Umbilical cord (tissue), 2 donors: ENCODE results near the gene WNK2. TPM values are rescaled to one million over a fixed set of nuclear protein-coding genes. Genes with fewer than 3 reads are reported as not detected.

ENCODE experiments used
- DNase-seq: peaks from one replicate; pipeline ENCODE4 v3.0.0-alpha.2; 2015; ENCODE audit warnings: low spot score
- total RNA-seq: library from RNA; depleted of rRNA; stranded (reverse); fragments of >200 nt; gene quantifications from one replicate; pipeline ENCODE4 v1.2.3, GENCODE V29; 2014; ENCODE audit warnings: low replicate concordance; ENCODE audit not compliant: insufficient read depth

Gene WNK2
- total RNA-seq, 1 donor from 2014 or later, result 10.4 TPM

DNA sequence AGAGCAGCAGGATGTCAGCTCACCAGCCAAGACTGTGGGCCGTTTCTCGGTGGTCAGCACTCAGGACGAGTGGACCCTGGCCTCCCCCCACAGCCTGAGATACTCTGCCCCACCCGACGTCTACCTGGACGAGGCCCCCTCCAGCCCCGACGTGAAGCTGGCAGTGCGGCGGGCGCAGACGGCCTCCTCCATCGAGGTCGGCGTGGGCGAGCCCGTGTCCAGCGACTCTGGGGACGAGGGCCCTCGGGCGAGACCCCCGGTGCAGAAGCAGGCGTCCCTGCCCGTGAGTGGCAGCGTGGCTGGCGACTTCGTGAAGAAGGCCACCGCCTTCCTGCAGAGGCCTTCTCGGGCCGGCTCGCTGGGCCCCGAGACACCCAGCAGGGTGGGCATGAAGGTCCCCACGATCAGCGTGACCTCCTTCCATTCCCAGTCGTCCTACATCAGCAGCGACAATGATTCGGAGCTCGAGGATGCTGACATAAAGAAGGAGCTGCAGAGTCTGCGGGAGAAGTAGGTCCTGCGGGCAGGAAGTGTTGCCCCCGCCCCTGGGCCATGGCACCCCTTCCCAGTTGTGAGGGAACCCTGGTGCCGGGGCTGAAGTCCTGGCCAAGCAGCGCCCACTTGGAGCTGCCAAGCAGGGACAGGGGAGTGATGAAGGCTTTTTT, 108.9 kb downstream of the WNK2 start:
- no peak for DNase-seq

DNA sequence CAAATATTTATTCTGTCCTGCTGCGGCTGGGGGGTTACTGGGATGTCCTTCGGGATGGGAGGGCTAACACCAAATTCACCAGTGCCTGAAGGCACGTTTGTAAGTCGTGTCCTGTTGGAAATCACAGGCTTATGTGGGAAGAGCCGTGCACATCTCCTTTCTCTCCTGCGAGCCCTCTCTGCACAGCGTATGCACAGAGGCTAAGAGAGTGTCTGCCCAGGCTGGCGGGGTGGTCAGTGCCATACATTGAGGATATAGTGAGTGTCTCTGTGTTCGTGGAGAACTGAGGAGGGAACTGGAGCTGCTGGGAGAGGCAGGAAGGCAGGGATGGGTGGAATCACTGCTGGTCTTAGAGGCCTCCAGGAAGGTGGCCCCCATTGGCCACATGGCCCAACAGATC, 110.1 kb downstream of the WNK2 start:
- no peak for DNase-seq

DNA sequence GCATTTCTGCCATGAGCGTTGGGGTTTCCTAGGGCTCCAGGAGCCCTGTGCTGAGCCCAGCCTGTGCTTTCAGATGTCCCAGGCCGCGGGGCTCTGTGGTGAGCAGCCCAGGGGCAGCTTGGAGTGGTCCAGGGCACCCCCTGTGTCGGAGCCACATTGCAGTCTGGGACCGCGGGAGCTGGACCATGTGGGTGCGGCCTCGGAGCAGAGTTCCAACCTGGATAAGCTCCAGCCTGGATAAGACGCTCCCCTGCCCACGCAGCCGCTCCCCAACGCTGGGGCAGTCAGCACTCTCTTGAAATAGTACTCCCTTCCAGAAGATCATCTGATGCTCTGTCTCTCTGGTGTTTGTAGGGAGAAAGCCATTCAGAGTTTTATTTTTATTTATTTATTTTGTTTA, 111.1 kb downstream of the WNK2 start:
- DNase-seq, result peak; percentile 15

DNA sequence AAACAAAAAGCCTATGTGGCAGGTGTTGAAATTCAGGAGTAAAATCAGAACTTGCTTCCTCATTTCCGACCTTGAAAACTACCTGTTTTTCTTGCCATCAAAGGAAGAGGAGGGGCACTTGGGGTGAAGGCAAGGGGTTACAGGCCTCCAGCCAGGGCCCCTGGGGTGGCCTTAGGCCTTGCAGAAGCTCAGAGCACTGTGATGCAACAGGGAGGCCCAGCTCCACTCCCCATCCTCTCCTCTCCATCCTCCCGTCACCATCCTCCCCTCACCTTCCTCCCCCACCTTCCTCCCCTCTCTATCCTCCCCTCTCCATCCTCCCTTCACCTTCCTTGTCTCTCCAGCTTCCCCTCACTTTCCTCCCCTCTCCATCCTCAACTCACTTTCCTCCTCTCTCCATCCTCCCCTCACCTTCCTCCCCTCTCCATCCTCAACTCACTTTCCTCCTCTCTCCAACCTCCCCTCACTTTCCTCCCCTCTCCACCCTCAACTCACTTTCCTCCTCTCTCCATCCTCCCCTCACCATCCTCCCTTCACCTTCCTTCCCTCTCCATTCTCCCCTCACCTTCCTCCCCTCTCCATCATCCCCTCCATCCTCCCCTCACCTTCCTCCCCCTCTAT, 111.6 kb downstream of the WNK2 start:
- no peak for DNase-seq

DNA sequence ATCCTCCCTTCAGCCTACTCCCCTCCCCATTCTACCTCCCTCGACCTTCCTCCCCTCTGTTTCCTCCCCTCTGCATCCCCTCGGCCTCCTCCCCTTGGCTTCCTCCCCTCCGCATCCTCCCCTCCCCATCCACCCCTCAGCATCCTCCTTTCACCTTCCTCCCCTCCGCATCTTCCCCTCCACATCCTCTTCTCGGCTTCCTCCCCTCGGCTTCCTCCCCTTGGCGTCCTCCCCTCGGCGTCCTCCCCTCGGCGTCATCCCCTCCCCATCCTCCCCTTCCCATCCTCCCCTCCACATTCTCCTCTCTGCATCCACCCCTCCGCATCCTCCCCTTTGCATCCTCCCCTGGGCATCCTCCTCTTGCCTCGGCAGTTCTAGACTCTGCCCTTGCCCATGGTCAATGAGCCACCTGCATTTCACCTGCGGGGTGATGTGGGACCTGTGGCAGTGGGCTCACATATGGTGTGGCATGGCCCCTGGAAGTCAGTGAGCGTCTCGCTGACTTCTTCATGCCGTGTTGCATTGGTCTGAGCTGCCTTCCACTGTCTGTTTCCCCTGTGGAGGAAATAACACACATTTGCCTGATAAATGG, 113.0 kb downstream of the WNK2 start:
- DNase-seq, result no peak

DNA sequence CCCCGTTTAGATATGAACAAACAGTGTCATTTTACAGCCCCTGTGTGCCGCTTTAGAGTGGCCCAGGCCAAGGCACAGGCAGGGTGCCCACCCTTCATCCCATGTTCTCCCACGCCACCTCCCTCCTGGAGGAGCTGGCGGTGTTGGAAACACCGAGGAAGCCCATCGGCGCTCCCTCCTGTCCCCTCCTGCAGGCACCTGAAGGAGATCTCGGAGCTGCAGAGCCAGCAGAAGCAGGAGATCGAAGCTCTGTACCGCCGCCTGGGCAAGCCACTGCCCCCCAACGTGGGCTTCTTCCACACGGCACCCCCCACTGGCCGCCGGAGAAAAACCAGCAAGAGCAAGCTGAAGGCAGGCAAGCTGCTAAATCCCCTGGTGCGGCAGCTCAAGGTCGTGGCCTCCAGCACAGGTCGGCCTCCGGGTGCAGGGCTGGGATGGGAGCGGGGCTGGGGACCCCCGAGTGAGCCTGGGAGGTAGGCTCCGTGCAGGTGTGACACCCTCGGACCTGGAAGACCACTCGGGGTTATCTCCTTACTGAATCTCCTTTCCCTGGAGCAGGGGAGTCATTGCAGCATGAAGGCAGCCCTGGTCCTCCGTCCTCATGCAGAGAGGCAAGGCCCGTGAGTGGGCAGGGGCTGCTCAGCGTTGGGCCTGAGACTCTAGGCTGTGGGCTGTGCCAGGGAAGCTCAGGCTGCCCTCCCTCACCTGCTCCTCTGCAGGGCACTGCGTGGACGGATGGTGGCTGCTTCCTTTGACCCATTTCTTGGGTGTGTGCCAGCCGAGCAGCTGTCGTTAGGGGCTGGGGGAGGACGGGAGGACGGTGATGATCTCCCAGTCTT, 113.9 kb downstream of the WNK2 start:
- DNase-seq, result no peak

DNA sequence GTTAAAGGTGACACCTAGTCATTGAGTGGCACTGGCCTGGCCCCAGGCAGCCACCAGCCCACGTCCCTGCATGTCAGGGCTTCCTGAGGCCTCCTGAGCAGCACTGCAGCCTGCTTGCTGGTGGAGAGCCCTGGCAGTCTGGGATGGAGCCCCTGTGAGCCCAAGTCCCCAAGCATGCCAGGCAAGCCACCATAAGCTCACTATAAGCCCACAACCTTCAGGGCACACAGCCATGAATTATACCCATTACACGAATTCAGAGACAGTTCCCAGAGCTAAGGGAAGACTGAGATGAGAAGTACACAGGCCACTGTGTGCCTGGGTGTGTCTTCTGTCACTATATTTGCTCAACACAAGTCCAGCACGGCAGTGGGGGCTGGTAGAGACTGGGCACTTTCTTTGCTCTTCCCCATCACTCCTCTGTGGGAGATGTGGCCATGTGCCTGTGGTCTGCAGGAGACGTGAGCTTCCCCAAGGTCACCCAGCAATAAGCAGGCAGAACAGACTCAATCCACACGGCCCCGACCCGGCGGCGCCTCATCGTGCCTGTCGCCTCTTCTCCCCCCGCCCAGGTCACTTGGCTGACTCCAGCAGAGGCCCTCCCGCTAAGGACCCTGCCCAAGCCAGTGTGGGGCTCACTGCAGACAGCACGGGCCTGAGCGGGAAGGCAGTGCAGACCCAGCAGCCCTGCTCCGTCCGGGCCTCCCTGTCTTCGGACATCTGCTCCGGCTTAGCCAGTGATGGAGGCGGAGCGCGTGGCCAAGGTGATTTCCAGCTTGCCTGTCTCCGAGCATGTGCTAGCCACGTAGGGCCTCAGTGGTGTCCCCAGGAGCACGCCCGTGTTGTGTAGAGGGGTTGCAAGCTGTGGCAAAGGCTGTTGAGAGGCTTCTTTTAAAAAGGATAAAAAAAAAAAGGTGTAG, 114.8 kb downstream of the WNK2 start:
- DNase-seq, result no peak

DNA sequence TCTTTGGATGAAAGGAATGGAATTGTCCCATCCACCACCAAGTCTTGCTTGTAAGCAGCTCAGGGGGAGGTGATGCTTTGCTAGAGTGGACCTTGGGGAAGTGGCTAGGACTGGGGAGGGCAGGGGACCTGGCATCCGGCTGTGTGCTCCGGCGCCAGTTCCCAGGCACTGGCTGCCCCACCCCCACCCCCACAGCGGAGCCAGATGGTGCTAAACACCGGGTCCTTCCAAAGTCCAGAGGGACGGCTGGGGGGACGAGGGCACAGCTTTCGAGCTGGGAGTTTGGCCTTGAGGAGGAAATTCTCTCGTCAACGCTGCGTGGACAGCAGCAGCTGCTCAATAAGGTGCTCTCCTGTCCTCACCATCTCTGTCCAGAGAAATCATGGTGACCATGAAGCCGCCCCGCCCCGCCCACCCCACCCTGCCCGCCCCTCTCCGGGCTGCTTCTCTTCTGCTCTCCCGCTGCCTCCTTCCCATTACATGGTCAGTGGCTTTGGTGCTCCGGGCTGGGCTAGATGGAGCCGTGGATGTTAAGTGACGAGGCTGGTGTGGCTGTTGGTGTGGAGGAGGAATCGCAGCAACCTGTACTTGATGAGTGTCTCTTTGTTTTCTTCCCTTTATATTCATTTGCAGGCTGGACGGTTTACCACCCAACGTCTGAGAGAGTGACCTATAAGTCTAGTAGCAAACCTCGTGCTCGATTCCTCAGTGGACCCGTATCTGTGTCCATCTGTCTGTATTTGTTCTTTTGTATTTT, 115.7 kb downstream of the WNK2 start:
- no peak for DNase-seq

DNA sequence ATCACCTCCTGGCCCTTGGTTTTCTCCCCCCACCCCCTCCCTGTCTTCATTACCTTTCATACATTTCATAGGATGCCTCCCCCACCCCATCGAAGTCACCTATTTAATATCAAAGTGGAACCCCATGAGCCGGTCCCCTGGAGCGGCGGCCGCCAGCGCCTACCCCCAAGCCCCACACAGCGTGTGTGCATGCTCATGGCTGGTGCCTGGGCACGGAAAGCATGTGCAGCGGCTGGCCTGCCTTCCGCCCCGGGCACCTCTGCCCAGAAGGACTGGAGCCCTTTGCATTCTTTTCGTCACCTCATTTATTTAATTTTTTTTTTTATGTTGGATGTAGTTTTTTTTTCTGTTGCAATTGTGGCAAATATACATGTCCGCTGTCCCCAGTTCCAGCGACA, 116.2 kb downstream of the WNK2 start:
- no peak for DNase-seq

DNA sequence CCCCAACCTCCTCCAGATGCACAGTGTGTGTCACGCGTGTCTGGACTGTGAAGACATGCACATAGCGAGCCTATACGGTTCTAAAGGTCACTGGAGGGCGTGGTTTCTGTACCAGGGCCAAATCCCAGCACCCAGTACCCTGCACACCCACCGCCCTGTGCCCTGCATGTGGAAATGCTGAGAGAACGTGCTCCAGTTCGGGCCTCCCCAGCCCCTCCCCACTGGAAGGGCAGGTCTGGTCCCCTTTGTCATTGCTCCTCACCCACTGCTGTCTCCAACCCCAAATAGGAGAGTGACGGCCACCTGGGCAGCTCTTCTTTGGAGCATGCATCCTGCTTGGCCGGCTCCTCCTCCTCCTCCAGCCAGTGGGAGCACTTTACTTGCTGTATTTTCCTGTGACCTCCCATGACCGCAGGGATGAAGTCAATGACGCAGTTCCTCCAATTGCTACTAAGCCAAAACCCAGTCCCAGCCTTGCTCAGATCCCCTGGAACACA, 116.7 kb downstream of the WNK2 start:
- no peak for DNase-seq

DNA sequence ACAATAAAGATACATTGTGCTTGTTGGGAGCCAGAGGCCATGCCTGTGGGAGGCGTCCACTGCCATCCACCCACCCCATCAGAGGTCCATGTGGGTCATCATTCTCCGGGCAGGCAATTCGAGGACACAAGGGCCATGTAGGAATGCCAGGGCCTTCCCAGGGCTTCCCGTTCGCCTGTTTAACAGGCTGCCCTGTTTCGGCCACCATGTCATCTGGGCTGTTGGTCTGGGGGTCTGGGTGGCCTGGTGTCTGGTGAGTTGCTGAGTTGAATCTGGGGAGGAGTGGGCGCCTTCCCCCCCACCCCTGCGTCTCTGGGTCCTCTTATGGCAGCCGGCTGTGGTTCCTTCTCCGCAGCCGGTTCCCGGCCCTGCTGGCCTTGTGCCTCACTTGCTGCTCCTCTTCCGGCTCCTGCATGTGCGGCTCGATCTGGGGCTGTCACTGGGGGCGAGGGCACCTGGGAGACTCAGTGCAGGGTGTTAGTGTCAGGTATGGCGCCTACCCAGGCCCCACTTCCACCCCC, 117.4 kb downstream of the WNK2 start:
- no peak for DNase-seq

DNA sequence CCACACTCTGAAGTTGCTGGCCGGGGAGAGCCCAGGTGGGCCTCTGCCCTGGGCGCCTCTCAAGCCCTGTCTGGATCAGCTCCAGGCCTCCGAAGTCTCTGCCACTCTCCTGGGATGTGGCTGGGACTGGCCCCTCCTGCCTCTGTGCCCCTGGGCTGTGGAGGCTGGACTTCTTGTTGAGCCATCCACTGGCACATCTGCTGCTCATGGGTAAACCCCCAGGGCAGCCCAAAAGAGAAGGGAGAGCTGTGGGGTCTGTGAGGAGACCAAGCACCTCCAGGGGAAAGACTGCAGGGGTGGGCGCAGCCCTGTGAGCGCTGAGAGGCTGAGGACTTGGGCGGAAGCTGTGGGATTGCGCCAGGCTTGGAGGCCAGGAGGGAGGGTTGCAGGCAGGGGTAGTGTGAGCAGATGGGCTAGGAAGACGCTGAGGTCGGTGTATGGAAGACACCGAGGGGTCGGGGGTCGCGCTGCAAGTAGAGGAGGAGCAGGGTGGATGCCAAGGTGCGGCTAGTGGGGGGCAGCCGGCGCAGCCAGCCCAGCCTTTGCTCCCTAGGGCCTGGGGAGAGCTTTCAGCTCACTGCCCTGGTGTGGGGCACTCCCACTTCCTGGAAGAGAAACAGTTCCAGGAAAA, 118.1 kb downstream of the WNK2 start:
- DNase-seq, result no peak

DNA sequence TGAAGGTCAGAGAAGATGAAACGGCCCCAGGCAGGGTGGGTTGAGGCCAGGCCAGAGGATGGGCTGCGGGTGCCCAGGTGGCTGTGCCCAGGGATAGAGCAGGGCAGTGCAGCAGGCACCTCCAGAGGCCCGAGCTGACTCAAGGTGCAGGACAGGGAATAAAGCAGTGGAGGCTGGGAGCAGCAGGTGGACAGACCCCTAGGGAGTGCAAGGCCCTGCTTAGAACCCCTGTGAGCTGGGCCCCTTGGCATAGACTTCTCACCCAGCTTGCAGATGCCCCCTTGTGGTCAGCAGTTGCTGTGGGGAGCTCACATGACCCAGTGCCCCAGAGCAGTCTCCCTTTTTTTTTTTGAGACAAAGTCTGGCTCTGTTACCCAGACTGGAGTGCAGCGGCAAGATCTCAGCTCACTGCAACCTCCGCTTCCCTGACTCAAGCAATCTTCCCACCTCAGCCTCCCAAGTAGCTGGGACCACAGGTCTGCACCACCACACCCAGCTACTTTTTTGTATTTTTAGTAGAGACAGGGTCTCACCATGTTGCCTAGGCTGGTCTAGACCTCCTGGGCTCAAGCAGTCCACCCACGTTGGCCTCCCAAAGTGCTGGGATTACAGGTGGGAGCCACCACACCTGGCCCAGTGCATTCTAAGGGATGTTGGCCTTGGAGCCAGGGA, 118.8 kb downstream of the WNK2 start:
- DNase-seq, result peak; percentile 9

DNA sequence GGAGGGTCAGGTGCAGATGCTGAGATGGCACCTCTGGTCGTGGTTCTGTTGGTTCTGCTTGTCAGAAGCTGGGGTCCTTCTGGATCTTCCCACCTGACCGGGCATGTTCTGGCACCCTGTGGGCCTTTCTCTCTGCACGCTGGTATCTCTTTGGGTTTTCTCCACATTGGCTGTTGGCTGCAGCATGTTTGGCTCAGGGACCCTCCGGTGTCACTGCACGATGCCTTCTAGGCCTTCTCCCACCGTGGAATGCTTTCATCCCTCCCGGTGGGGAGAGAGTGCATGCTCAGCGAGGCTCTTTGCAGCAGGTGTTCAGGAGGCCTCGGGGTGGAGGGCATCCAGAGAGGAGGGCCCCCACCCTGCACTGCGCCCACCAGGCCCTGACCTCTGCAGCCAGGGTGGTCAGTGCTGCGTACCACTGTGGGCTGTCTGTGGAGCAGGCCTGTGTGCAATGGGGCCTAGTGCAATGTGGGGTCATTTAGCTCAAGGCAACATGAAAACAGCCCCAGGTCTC, 119.4 kb downstream of the WNK2 start:
- no peak for DNase-seq

DNA sequence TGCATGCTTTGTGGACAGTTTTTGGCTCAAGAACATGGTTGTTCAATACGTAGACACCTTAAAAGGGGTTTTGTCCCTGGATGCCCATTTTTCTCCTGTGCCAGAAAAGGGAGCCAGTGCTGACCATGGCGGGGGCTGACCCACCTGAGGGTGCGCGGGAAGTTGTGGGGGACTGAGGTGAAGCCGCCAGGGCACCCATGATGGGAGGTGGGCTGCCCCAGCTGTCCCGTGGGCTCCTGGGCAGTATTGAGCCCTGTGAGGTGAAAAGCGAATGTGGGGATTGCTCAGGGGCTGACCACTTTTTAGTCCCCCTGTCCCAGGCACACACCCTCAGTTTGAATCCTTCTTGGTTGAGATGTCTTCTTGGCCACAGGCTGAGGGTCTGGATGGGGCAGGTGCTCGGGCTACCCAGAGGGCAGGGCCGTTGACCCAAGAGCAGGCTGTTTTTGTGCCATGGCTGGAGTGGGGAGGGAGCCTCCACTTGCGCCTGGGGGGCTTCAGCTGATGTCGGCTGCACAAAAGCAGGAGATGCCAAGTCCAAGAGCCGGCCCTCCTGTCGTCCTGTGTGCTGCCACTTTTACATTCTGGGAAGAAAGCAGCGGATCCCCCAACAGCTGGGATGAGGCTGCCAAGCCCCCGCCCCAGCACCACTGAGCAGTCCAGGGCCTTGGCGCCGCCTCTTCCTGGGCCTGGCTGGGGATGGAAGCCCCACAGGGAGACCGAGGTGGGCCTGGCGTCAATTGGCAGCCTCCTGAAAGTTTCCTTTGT, 120.1 kb downstream of the WNK2 start:
- no peak for DNase-seq

DNA sequence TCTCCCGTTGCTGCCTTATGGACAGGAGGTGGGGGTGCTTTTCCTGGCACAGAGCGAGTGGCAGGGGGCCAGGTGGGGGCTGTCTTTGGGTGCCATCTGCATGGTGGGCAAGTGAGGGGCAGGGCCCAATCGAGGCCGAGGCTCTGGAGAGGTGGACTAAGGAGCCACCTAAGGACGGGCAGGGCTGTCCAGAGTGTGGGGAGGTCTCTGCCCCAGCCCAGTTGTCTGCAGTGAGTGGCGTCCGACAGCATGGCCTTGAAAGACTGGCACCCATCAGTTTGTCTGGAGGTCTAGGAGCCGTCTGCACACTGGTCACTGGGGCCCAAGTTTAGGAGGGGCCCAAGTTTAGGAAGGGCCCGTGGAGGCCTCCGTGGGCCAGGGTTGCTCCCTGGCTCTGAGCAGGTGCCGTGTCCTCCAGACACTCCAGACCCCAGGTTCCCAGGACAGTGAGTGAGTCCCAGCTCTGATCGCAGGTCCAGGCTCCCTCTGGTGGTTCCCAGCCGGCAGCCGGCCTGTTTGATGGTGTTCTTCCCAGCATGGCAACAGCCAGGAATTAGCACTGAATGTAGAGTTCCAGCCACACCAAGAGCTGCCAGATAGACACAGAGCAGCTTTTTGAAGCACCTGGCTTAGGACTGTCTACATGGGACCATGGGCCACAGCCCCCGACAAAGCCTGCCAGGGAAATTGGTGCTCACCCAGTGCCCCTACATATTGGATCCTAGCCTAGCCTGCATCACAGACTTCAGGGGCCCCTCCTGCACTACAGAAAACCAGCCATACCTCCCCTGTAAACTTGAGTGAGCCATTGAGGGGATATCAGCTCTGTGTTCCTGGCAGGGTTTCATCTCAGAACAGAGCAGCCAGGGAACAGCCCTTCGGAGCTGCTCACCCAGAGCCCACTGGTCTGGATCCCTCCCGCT, 120.9 kb downstream of the WNK2 start:
- DNase-seq, result peak; percentile 69

DNA sequence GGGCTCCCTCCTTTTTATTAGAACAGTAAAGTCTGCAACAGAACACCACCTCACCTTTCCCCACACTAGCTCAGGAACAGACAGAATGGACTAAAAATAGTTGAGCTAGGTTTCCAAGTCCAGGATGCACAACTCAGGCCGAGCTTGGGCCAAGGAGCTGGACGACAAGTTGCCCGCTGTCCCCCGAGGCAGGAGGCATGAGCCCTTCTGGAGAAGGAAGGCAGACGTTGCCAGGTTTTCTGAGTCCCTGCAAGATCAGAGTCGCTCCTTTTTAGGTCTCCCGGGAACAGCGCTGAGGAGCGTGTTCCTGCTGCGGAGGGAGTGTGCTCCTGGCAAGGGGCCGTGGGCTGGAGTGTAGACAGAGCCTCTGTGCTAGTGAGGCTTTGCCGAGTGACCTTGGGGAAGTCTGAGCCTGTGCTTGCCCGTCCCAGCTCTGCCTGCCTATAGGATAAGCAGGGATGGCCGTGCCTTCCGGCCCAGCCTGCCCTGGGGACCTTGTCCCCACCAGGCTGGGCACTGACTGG, 121.6 kb downstream of the WNK2 start:
- no peak for DNase-seq
